ENCODE measurements around the gene DKK1.

Gene DKK1

DNA sequence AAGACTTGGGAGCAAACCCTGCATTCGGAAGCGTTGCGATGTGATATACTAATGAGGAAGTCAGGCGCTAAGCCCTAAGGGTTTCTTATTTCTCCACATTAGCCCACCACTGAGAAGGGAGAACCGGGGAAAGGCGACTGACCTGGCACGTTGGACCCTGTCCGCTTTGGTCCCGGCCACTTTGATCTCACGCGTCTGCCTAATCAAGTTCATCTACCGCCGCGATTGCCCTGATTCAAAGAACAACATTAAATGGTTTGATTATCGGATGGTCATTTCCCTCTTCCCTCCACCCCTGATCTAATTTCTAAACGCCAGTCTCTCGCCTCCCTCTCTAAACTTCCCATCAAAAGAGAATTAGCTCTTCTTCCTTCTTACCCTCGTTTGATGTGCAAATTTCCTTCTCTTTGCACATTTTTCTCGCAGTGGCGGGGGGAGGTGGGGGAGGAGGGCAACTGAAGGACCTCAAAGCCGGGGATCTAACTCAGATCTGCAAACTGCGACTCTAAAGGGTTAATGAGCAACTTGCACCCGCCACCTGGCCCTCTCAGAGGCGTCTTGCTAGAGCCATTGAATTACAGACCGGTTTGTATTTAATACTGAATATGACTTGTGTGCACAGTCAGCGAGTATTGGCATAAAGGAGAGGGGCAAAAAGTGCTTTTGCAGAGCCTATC is 687 bp upstream of the DKK1 start:
- Histone ChIP-seq H2BK120ac (ENCODE audit: low read depth, low read length) (no peak overlapping the region), H3K4ac (ENCODE audit: low read depth in 1 of 2, low read length in 2 of 2) (no peak overlapping the region), H4K8ac (ENCODE audit: low read length) (no peak overlapping the region), H3K14ac (ENCODE audit: low read length in 2 of 2) (no peak overlapping the region), H3K9me3 (ENCODE audit: control insufficient read depth, low read length) (no peaks in the 10 kb centered on the region), H2AFZ (ENCODE audit: low read depth, low read length) (peak overlapping the region; percentile 75), H2BK15ac (ENCODE audit: low read depth, poor library complexity, severe bottlenecking) (no peak overlapping the region), H3K27ac (ENCODE audit: low read length, poor library complexity, severe bottlenecking) (no peak overlapping the region), H2BK12ac (ENCODE audit: low read length in 2 of 2) (no peak overlapping the region), H3K4me1 (ENCODE audit: control insufficient read depth, insufficient read depth, low read depth, low read length) (peaks cover 8% of the 10 kb centered on the region), H3K23ac (ENCODE audit: low read length in 2 of 2) (no peak overlapping the region), H3K27me3 (ENCODE audit: control insufficient read depth in 1 of 2, insufficient read depth in 1 of 2, low read length in 2 of 2) (no peaks in the 10 kb centered on the region), H3K18ac (ENCODE audit: low read depth in 1 of 2, low read length in 2 of 2) (peak overlapping the region in 1 of 2 experiments; percentile 76), H3K4me3 (ENCODE audit: insufficient read depth in 1 of 2, low read depth in 1 of 2, low read length in 2 of 2) (peak overlapping the region; percentile 79 to 87), H4K91ac (ENCODE audit: low read length) (no peak overlapping the region), H3K9ac (ENCODE audit: low read length) (peak overlapping the region; percentile 91), H3K36me3 (ENCODE audit: control insufficient read depth in 1 of 2, insufficient read depth in 2 of 2, low read depth in 1 of 2, low read length in 2 of 2) (peaks cover 0 to 21% of the 10 kb centered on the region in 2 experiments), H3K4me2 (ENCODE audit: low read length, poor library complexity, severe bottlenecking) (peak overlapping the region; percentile 90), H2BK5ac (ENCODE audit: low read depth, low read length, poor library complexity, severe bottlenecking) (no peak overlapping the region), H3K79me1 (replicated peaks; ENCODE audit: low read length, poor library complexity, severe bottlenecking) (peaks cover 3% of the 10 kb centered on the region), H2AK5ac (ENCODE audit: low read length, severe bottlenecking) (no peak overlapping the region)
- DNase-seq, result peak; percentile 30
- 1% methylated on average over 26 of the region's 26 CpGs for WGBS

DNA sequence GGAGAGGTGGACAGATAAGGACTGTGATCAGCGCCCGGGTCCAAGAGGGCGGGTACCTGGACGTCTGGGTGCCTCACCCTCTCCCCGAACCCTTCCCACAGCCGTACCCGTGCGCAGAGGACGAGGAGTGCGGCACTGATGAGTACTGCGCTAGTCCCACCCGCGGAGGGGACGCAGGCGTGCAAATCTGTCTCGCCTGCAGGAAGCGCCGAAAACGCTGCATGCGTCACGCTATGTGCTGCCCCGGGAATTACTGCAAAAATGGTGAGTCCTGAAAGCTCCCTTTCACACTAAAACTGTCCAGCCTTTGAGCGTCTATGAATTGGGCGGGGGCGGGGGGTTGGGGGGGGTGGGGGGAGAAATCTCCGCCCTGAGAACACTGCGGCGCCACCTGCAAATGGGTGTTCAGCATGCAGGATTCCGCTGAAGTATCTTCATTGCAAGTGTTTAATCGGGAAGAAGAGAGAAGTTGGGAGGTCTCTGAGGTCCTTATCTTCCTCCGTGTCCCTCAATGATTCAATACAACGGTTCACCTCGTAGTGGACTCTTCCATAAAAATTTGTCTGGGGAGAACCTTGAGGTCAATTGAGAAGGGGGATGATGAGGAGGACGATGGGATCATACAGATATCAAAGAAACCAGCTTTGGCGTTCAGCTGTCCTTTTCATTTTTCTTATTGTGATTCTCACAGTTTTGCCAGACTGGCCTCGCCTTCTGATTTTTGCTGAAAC is 906 bp downstream of the DKK1 start:
- Histone ChIP-seq H3K4me3 (ENCODE audit: insufficient read depth in 1 of 2, low read depth in 1 of 2, low read length in 2 of 2) (peak overlapping the region; percentile 79 to 87), H3K79me1 (replicated peaks; ENCODE audit: low read length, poor library complexity, severe bottlenecking) (peaks cover 3% of the 10 kb centered on the region)
- WGBS, result 16% methylated on average over 16 of the region's 36 CpGs

DNA sequence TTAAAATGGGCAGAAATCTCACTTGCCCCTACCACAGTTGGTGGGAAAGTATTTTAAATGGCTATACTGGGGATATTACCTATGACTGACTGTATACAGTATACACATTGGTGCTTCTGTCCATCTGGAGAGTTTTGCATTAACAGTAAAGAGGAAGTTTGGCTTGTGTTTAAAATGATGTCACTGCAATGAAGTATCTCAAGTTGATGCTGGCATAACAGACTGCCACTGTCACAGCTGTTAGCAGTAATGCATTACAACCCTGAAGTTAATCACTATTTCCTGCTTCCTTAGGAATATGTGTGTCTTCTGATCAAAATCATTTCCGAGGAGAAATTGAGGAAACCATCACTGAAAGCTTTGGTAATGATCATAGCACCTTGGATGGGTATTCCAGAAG is 1.9 kb downstream of the DKK1 start:
- H3K9me3 ChIP-seq (ENCODE audit: control insufficient read depth, low read length), result no peaks in the 10 kb centered on the region
- no peak overlapping the region for H2BK5ac ChIP-seq (ENCODE audit: low read depth, low read length, poor library complexity, severe bottlenecking)
- H3K4me2 ChIP-seq (ENCODE audit: low read length, poor library complexity, severe bottlenecking), result no peak overlapping the region
- no peak overlapping the region for H2AK5ac ChIP-seq (ENCODE audit: low read length, severe bottlenecking)
- H3K9ac ChIP-seq (ENCODE audit: low read length), result peak overlapping the region; percentile 91
- peaks cover 3% of the 10 kb centered on the region for H3K79me1 ChIP-seq (replicated peaks; ENCODE audit: low read length, poor library complexity, severe bottlenecking)
- peaks cover 8% of the 10 kb centered on the region for H3K4me1 ChIP-seq (ENCODE audit: control insufficient read depth, insufficient read depth, low read depth, low read length)
- H3K4me3 ChIP-seq (ENCODE audit: insufficient read depth in 1 of 2, low read depth in 1 of 2, low read length in 2 of 2), result peak overlapping the region in 1 of 2 experiments; percentile 87
- no peaks in the 10 kb centered on the region for H3K27me3 ChIP-seq (ENCODE audit: control insufficient read depth in 1 of 2, insufficient read depth in 1 of 2, low read length in 2 of 2)
- peak; percentile 36 for DNase-seq
- peaks cover 0 to 21% of the 10 kb centered on the region in 2 experiments for H3K36me3 ChIP-seq (ENCODE audit: control insufficient read depth in 1 of 2, insufficient read depth in 2 of 2, low read depth in 1 of 2, low read length in 2 of 2)
- H3K4ac ChIP-seq (ENCODE audit: low read depth in 1 of 2, low read length in 2 of 2), result no peak overlapping the region
- H2BK12ac ChIP-seq (ENCODE audit: low read length in 2 of 2), result no peak overlapping the region
- no peak overlapping the region for H3K23ac ChIP-seq (ENCODE audit: low read length in 2 of 2)
- no peak overlapping the region for H3K18ac ChIP-seq (ENCODE audit: low read depth in 1 of 2, low read length in 2 of 2)
- no peak overlapping the region for H2BK120ac ChIP-seq (ENCODE audit: low read depth, low read length)
- H4K8ac ChIP-seq (ENCODE audit: low read length), result no peak overlapping the region
- no peak overlapping the region for H3K14ac ChIP-seq (ENCODE audit: low read length in 2 of 2)
- no CpG with 5 or more reads among the region's 1 CpG for WGBS
- H4K91ac ChIP-seq (ENCODE audit: low read length), result no peak overlapping the region
- no peak overlapping the region for H2BK15ac ChIP-seq (ENCODE audit: low read depth, poor library complexity, severe bottlenecking)
- H3K27ac ChIP-seq (ENCODE audit: low read length, poor library complexity, severe bottlenecking), result no peak overlapping the region
- no peak overlapping the region for H2AFZ ChIP-seq (ENCODE audit: low read depth, low read length)

More for the DNA sequence above, 906 bp downstream of the DKK1 start:
- Histone ChIP-seq H2BK5ac (ENCODE audit: low read depth, low read length, poor library complexity, severe bottlenecking) (no peak overlapping the region), H3K4ac (ENCODE audit: low read depth in 1 of 2, low read length in 2 of 2) (no peak overlapping the region), H3K18ac (ENCODE audit: low read depth in 1 of 2, low read length in 2 of 2) (peak overlapping the region in 1 of 2 experiments; percentile 84), H3K36me3 (ENCODE audit: control insufficient read depth in 1 of 2, insufficient read depth in 2 of 2, low read depth in 1 of 2, low read length in 2 of 2) (peaks cover 0 to 21% of the 10 kb centered on the region in 2 experiments), H3K4me2 (ENCODE audit: low read length, poor library complexity, severe bottlenecking) (peak overlapping the region; percentile 90), H3K27ac (ENCODE audit: low read length, poor library complexity, severe bottlenecking) (no peak overlapping the region), H2BK12ac (ENCODE audit: low read length in 2 of 2) (peak overlapping the region in 1 of 2 experiments; percentile 79), H2BK120ac (ENCODE audit: low read depth, low read length) (no peak overlapping the region), H4K91ac (ENCODE audit: low read length) (peak overlapping the region; percentile 56), H2BK15ac (ENCODE audit: low read depth, poor library complexity, severe bottlenecking) (no peak overlapping the region), H3K9me3 (ENCODE audit: control insufficient read depth, low read length) (no peaks in the 10 kb centered on the region), H3K27me3 (ENCODE audit: control insufficient read depth in 1 of 2, insufficient read depth in 1 of 2, low read length in 2 of 2) (no peaks in the 10 kb centered on the region), H2AK5ac (ENCODE audit: low read length, severe bottlenecking) (no peak overlapping the region), H3K4me1 (ENCODE audit: control insufficient read depth, insufficient read depth, low read depth, low read length) (peaks cover 8% of the 10 kb centered on the region), H3K9ac (ENCODE audit: low read length) (peak overlapping the region; percentile 91), H2AFZ (ENCODE audit: low read depth, low read length) (peak overlapping the region; percentile 60), H3K14ac (ENCODE audit: low read length in 2 of 2) (peak overlapping the region in 1 of 2 experiments; percentile 91), H3K23ac (ENCODE audit: low read length in 2 of 2) (peak overlapping the region in 1 of 2 experiments; percentile 46), H4K8ac (ENCODE audit: low read length) (no peak overlapping the region)
- peak; percentile 58 for DNase-seq

DNA sequence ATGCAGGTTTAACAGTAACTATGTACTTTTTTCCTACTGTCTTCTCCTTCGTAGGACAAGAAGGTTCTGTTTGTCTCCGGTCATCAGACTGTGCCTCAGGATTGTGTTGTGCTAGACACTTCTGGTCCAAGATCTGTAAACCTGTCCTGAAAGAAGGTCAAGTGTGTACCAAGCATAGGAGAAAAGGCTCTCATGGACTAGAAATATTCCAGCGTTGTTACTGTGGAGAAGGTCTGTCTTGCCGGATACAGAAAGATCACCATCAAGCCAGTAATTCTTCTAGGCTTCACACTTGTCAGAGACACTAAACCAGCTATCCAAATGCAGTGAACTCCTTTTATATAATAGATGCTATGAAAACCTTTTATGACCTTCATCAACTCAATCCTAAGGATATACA is 2.4 kb downstream of the DKK1 start:
- DNase-seq, result no peak
- WGBS, result 88% methylated on average over 4 of the region's 4 CpGs
- H4K91ac ChIP-seq (ENCODE audit: low read length), result no peak overlapping the region

More for the DNA sequence above, 2.4 kb downstream of the DKK1 start:
- peak overlapping the region in 1 of 2 experiments; percentile 61 for H2BK12ac ChIP-seq (ENCODE audit: low read length in 2 of 2)
- peaks cover 0 to 21% of the 10 kb centered on the region in 2 experiments for H3K36me3 ChIP-seq (ENCODE audit: control insufficient read depth in 1 of 2, insufficient read depth in 2 of 2, low read depth in 1 of 2, low read length in 2 of 2)
- H4K8ac ChIP-seq (ENCODE audit: low read length), result no peak overlapping the region
- H3K27me3 ChIP-seq (ENCODE audit: control insufficient read depth in 1 of 2, insufficient read depth in 1 of 2, low read length in 2 of 2), result no peaks in the 10 kb centered on the region
- H3K27ac ChIP-seq (ENCODE audit: low read length, poor library complexity, severe bottlenecking), result no peak overlapping the region
- H3K18ac ChIP-seq (ENCODE audit: low read depth in 1 of 2, low read length in 2 of 2), result peak overlapping the region in 1 of 2 experiments; percentile 35
- no peak overlapping the region for H3K4me2 ChIP-seq (ENCODE audit: low read length, poor library complexity, severe bottlenecking)
- H3K9ac ChIP-seq (ENCODE audit: low read length), result peak overlapping the region; percentile 91
- H3K4me1 ChIP-seq (ENCODE audit: control insufficient read depth, insufficient read depth, low read depth, low read length), result peaks cover 8% of the 10 kb centered on the region
- no peak overlapping the region for H2BK5ac ChIP-seq (ENCODE audit: low read depth, low read length, poor library complexity, severe bottlenecking)
- no peaks in the 10 kb centered on the region for H3K9me3 ChIP-seq (ENCODE audit: control insufficient read depth, low read length)
- no peak overlapping the region for H3K23ac ChIP-seq (ENCODE audit: low read length in 2 of 2)
- peak overlapping the region in 1 of 2 experiments; percentile 16 for H3K4ac ChIP-seq (ENCODE audit: low read depth in 1 of 2, low read length in 2 of 2)
- H3K4me3 ChIP-seq (ENCODE audit: insufficient read depth in 1 of 2, low read depth in 1 of 2, low read length in 2 of 2), result peak overlapping the region in 1 of 2 experiments; percentile 87
- H3K79me1 ChIP-seq (replicated peaks; ENCODE audit: low read length, poor library complexity, severe bottlenecking), result peaks cover 3% of the 10 kb centered on the region
- no peak overlapping the region for H2BK15ac ChIP-seq (ENCODE audit: low read depth, poor library complexity, severe bottlenecking)
- H2BK120ac ChIP-seq (ENCODE audit: low read depth, low read length), result no peak overlapping the region
- H3K14ac ChIP-seq (ENCODE audit: low read length in 2 of 2), result no peak overlapping the region
- no peak overlapping the region for H2AFZ ChIP-seq (ENCODE audit: low read depth, low read length)
- H2AK5ac ChIP-seq (ENCODE audit: low read length, severe bottlenecking), result no peak overlapping the region

Measured in mesenchymal stem cell (in vitro differentiated cells and primary cell).